ENCODE measurements around the gene LCLAT1. TPM values are rescaled to one million over a fixed set of nuclear protein-coding genes. Genes with fewer than 3 reads are reported as not detected.
"Not testable (repeated sequence)": the region's sequence is repeated elsewhere in the genome, so short reads cannot be mapped to it uniquely, and the experiment has no call there.

LCLAT1 gene
- total RNA-seq, 1 experiment from 2014 or later = 43.1 TPM

- DNase-seq (ENCODE audit: extremely low read depth, low read depth) = no peak
Observed at GRCh38 chr2:30484995-30485394, 37.9 kb downstream of the LCLAT1 start.

GRCh38 chr2:30486655-30487054 is 39.6 kb downstream of the LCLAT1 start:
- no peak for DNase-seq (ENCODE audit: extremely low read depth, low read depth)

GRCh38 chr2:30487603-30488002 is 40.6 kb downstream of the LCLAT1 start:
- no peak for DNase-seq (ENCODE audit: extremely low read depth, low read depth)

GRCh38 chr2:30488012-30488659 is 41.1 kb downstream of the LCLAT1 start:
- DNase-seq (ENCODE audit: extremely low read depth, low read depth) = no peak

GRCh38 chr2:30491225-30491624 is 44.2 kb downstream of the LCLAT1 start:
- no peak for DNase-seq (ENCODE audit: extremely low read depth, low read depth)

GRCh38 chr2:30492185-30492584 is 45.1 kb downstream of the LCLAT1 start:
- DNase-seq (ENCODE audit: extremely low read depth, low read depth) = no peak

GRCh38 chr2:30492619-30493018 is 45.6 kb downstream of the LCLAT1 start:
- no peak for DNase-seq (ENCODE audit: extremely low read depth, low read depth)

- DNase-seq (ENCODE audit: extremely low read depth, low read depth) = no peak
Observed at GRCh38 chr2:30493440-30493839, 46.4 kb downstream of the LCLAT1 start.

- not testable (repeated sequence) for DNase-seq (ENCODE audit: extremely low read depth, low read depth)
Observed at GRCh38 chr2:30495896-30496295, 48.9 kb downstream of the LCLAT1 start.

GRCh38 chr2:30499681-30500080 is 52.6 kb downstream of the LCLAT1 start:
- DNase-seq (ENCODE audit: extremely low read depth, low read depth) = no peak

GRCh38 chr2:30500699-30501098 is 53.7 kb downstream of the LCLAT1 start:
- no peak for DNase-seq (ENCODE audit: extremely low read depth, low read depth)

- DNase-seq (ENCODE audit: extremely low read depth, low read depth) = no peak
Observed at GRCh38 chr2:30502310-30502709, 55.3 kb downstream of the LCLAT1 start.

- no peak for DNase-seq (ENCODE audit: extremely low read depth, low read depth)
Observed at GRCh38 chr2:30503007-30503694, 56.1 kb downstream of the LCLAT1 start.

GRCh38 chr2:30503695-30504052 is 56.6 kb downstream of the LCLAT1 start:
- no peak for DNase-seq (ENCODE audit: extremely low read depth, low read depth)

- DNase-seq (ENCODE audit: extremely low read depth, low read depth) = no peak
Observed at GRCh38 chr2:30504731-30505130, 57.7 kb downstream of the LCLAT1 start.

GRCh38 chr2:30505500-30506180 is 58.6 kb downstream of the LCLAT1 start:
- DNase-seq (ENCODE audit: extremely low read depth, low read depth) = no peak

- DNase-seq (ENCODE audit: extremely low read depth, low read depth) = not testable (repeated sequence)
Observed at GRCh38 chr2:30507460-30507859, 60.4 kb downstream of the LCLAT1 start.

- no peak for DNase-seq (ENCODE audit: extremely low read depth, low read depth)
Observed at GRCh38 chr2:30509716-30510115, 62.7 kb downstream of the LCLAT1 start.

- DNase-seq (ENCODE audit: extremely low read depth, low read depth) = no peak
Observed at GRCh38 chr2:30510409-30510808, 63.4 kb downstream of the LCLAT1 start.

- DNase-seq (ENCODE audit: extremely low read depth, low read depth) = no peak
Observed at GRCh38 chr2:30511122-30512083, 64.4 kb downstream of the LCLAT1 start.

All from NCI-H460 (cell line).